H1 (cell line): ENCODE data around the gene ZDHHC22. TPM values are rescaled to one million over a fixed set of nuclear protein-coding genes. Genes with fewer than 3 reads are reported as not detected.

Source experiments
- CTCF ChIA-PET: fragments of 300-600 bp; sonication (Branson Sonifier 250); formaldehyde crosslinking; loops from one replicate; lab custom pipeline; 2021; ENCODE audit not compliant: partially characterized antibody; lab: Charles Lee
- POLR2A ChIA-PET: fragments of 300-600 bp; sonication (Branson Sonifier 250); formaldehyde crosslinking; loops from one replicate; lab custom pipeline; 2021; ENCODE audit warnings: inconsistent platforms; ENCODE audit not compliant: partially characterized antibody; lab: Charles Lee
- DNase-seq, 2 experiments: peaks; one replicate each; pipeline versions ENCODE4 v3.0.0 to v3.0.0-alpha.2; 2010 to 2022; ENCODE audit warnings: low spot score in 2 of 2, low read depth in 1 of 2, mixed read lengths in 1 of 2
- FAIRE-seq: peaks from 2 replicates; lab custom pipeline; 2011; peaks lifted over from hg19 to GRCh38; lab: Jason Lieb, UNC
- H2AFZ ChIP-seq: 2 replicates; pipeline ENCODE4 v1.8.1; 2012; ENCODE audit warnings: low read length, inconsistent platforms
- H2AK5ac ChIP-seq: 2 replicates; pipeline ENCODE4 v1.6.1; 2013; ENCODE audit warnings: low read depth, low read length
- H2BK120ac ChIP-seq: replicated peaks from 2 replicates; pipeline ENCODE3; 2013; ENCODE audit warnings: low read depth, low read length, inconsistent platforms
- H2BK12ac ChIP-seq: 2 replicates; pipeline ENCODE4 v1.6.1; 2013; ENCODE audit warnings: low read depth, low read length
- H2BK15ac ChIP-seq: 2 replicates; pipeline ENCODE4 v1.6.1; 2013; ENCODE audit warnings: low read length
- H2BK20ac ChIP-seq: 2 replicates; pipeline ENCODE4 v1.6.1; 2013; ENCODE audit warnings: low read length
- H2BK5ac ChIP-seq: 2 replicates; pipeline ENCODE4 v1.6.1; 2013; ENCODE audit warnings: low read depth, low read length
- H3K14ac ChIP-seq: 2 replicates; pipeline ENCODE4 v1.6.1; 2013; ENCODE audit warnings: inconsistent platforms; ENCODE audit not compliant: insufficient read length
- H3K18ac ChIP-seq: 2 replicates; pipeline ENCODE4 v1.6.1; 2013; ENCODE audit warnings: low read length; ENCODE audit errors: extremely low read depth
- H3K23ac ChIP-seq: 2 replicates; pipeline ENCODE4 v1.6.1; 2013; ENCODE audit warnings: inconsistent platforms; ENCODE audit not compliant: insufficient read length
- H3K23me2 ChIP-seq: 2 replicates; pipeline ENCODE4 v1.6.1; 2013; ENCODE audit warnings: low read depth, low read length
- H3K27ac ChIP-seq: 2 replicates; pipeline ENCODE4 v1.6.1; 2011; ENCODE audit warnings: low read depth, low read length, inconsistent platforms
- H3K27me3 ChIP-seq, 4 experiments: replicated peaks in 1 of 4; 1 replicate in 1 of 4; 2 replicates in 3 of 4; pipeline versions ENCODE4 v1.6.1 to v1.8.1; 2011 to 2013; ENCODE audit warnings: low read length in 3 of 4, mild to moderate bottlenecking in 3 of 4, inconsistent platforms in 2 of 4, mixed read lengths in 2 of 4, moderate library complexity in 1 of 4; ENCODE audit not compliant: control insufficient read depth in 3 of 4, insufficient read depth in 3 of 4; ENCODE audit errors: extremely low read depth in 1 of 4
- H3K36me3 ChIP-seq, 4 experiments: 2 replicates each; pipeline versions ENCODE4 v1.6.1 to v1.8.1; 2011 to 2013; ENCODE audit warnings: mild to moderate bottlenecking in 4 of 4, low read length in 3 of 4, moderate library complexity in 2 of 4, control low read depth in 1 of 4, inconsistent platforms in 1 of 4; ENCODE audit not compliant: insufficient read depth in 4 of 4, control insufficient read depth in 2 of 4
- H3K4ac ChIP-seq: replicated peaks from 2 replicates; pipeline ENCODE3; 2013; ENCODE audit warnings: low read length, low read depth, mixed read lengths, inconsistent platforms; ENCODE audit not compliant: insufficient read length
- H3K4me1 ChIP-seq, 4 experiments: replicated peaks in 1 of 4; 1 replicate in 1 of 4; 2 replicates in 3 of 4; pipeline versions ENCODE4 v1.6.1 to v1.8.1; 2011 to 2013; ENCODE audit warnings: low read length in 3 of 4, inconsistent platforms in 2 of 4, mixed read lengths in 1 of 4; ENCODE audit not compliant: insufficient read depth in 4 of 4, control insufficient read depth in 3 of 4
- H3K4me2 ChIP-seq, 2 experiments: 2 replicates each; pipeline versions ENCODE4 v1.6.1 to v1.8.1; 2011 to 2013; ENCODE audit warnings: low read depth in 2 of 2, low read length in 2 of 2, control low read depth in 1 of 2, inconsistent platforms in 1 of 2, mild to moderate bottlenecking in 1 of 2; ENCODE audit not compliant: insufficient read depth in 1 of 2
- H3K4me3 ChIP-seq, 4 experiments: fragments of 200-600, 300-600 bp in 1 of 4; sonication (generic), shearing (Covaris generic), sonication (Bioruptor Twin) in 1 of 4; 2 replicates each; pipeline versions ENCODE4 v1.5.1 to v1.8.1; 2011 to 2016; ENCODE audit warnings: low read length in 4 of 4, low read depth in 3 of 4, control low read depth in 2 of 4, inconsistent platforms in 2 of 4, mild to moderate bottlenecking in 2 of 4, mixed read lengths in 1 of 4, moderate library complexity in 1 of 4; ENCODE audit not compliant: insufficient read depth in 2 of 4; ENCODE audit errors: extremely low read depth in 1 of 4
- H3K56ac ChIP-seq: replicated peaks from 2 replicates; pipeline ENCODE3; 2013; ENCODE audit warnings: low read depth, mild to moderate bottlenecking, mixed read lengths, low read length, inconsistent platforms; ENCODE audit not compliant: insufficient read length
- H3K79me1 ChIP-seq: 2 replicates; pipeline ENCODE4 v1.6.1; 2013; ENCODE audit warnings: low read depth, low read length, control low read depth
- H3K79me2 ChIP-seq, 2 experiments: 2 replicates each; pipeline versions ENCODE4 v1.6.1 to v1.8.1; 2012 to 2013; ENCODE audit warnings: low read length in 2 of 2, mild to moderate bottlenecking in 2 of 2, inconsistent platforms in 1 of 2; ENCODE audit not compliant: insufficient read depth in 2 of 2, control insufficient read depth in 1 of 2
- H3K9ac ChIP-seq, 4 experiments: replicated peaks in 1 of 4; 1 replicate in 1 of 4; 2 replicates in 3 of 4; pipeline versions ENCODE4 v1.6.1 to v1.8.1; 2011 to 2013; ENCODE audit warnings: low read depth in 3 of 4, low read length in 3 of 4, control low read depth in 2 of 4, mild to moderate bottlenecking in 2 of 4, moderate library complexity in 2 of 4, inconsistent platforms in 1 of 4; ENCODE audit errors: extremely low read depth in 1 of 4
- H3K9me3 ChIP-seq, 2 experiments: 2 replicates each; pipeline versions ENCODE4 v1.6.1 to v1.8.1; 2012 to 2013; ENCODE audit warnings: mild to moderate bottlenecking in 2 of 2, moderate library complexity in 2 of 2, control low read depth in 1 of 2, inconsistent platforms in 1 of 2, low read depth in 1 of 2, low read length in 1 of 2, mixed read lengths in 1 of 2; ENCODE audit not compliant: insufficient read depth in 2 of 2
- H4K20me1 ChIP-seq, 2 experiments: replicated peaks in 1 of 2; 2 replicates each; pipeline versions ENCODE3 to v1.8.1; 2011 to 2013; ENCODE audit warnings: inconsistent platforms in 2 of 2, low read length in 2 of 2, mild to moderate bottlenecking in 1 of 2; ENCODE audit not compliant: insufficient read depth in 2 of 2, control insufficient read depth in 1 of 2
- H4K5ac ChIP-seq: 2 replicates; pipeline ENCODE4 v1.6.1; 2013; ENCODE audit warnings: low read length, low read depth, mixed read lengths, inconsistent platforms; ENCODE audit not compliant: insufficient read length
- H4K8ac ChIP-seq: 2 replicates; pipeline ENCODE4 v1.8.0; 2013; ENCODE audit warnings: mild to moderate bottlenecking, moderate library complexity, low read length, inconsistent platforms; ENCODE audit not compliant: insufficient read depth; ENCODE audit errors: extremely low read depth
- H4K91ac ChIP-seq: replicated peaks from 2 replicates; pipeline ENCODE3; 2013; ENCODE audit warnings: low read length, mixed read lengths, inconsistent platforms; ENCODE audit not compliant: insufficient read length
- SIX5 ChIP-seq: IDR thresholded peaks from 2 replicates; pipeline ENCODE4 v1.6.1; 2011; ENCODE audit warnings: mild to moderate bottlenecking, low read depth, low read length
- SP1 ChIP-seq: IDR thresholded peaks from 2 replicates; pipeline ENCODE4 v1.6.1; 2011; ENCODE audit warnings: low read depth, low read length
- TEAD4 ChIP-seq: IDR thresholded peaks from 2 replicates; pipeline ENCODE4 v1.6.1; 2012; ENCODE audit warnings: low read depth, low read length, inconsistent platforms, mixed read lengths
- WGBS, 2 experiments: shearing (Covaris generic) in 1 of 2; methylation state at CpG; one replicate each; pipeline versions ENCODE4 v1.1.6 to v1.1.7; 2013 to 2015; ENCODE audit warnings: low lambda C conversion rate in 2 of 2, mixed read lengths in 2 of 2, inconsistent platforms in 1 of 2, low coverage in 1 of 2, missing lambda C conversion rate in 1 of 2; ENCODE audit not compliant: insufficient replicate concordance in 2 of 2, insufficient coverage in 1 of 2, insufficient read length in 1 of 2; ENCODE audit errors: extremely low coverage in 1 of 2, missing lambda C conversion rate in 1 of 2; 5-methylcytosine and 5-hydroxymethylcytosine counted together
- polyA plus RNA-seq, 7 experiments: library from polyadenylated mRNA; depleted of rRNA in 3 of 7; stranded (reverse) in 5 of 7; unstranded in 2 of 7; fragments of >200 nt in 5 of 7; fragments of 200-250 nt in 2 of 7; gene quantifications; 1 replicate in 5 of 7; 2 replicates in 1 of 7; 4 replicates in 1 of 7; pipeline versions ENCODE4 v1.2.1 to v1.2.3, GENCODE V29; 2011 to 2013; ENCODE audit warnings: missing spikeins in 2 of 7, mixed read lengths in 2 of 7
- total RNA-seq: library from RNA; stranded (reverse); fragmentation: NEBNext Ultra II Directional; extraction: Animal tissue kit (Norgen Biotek cat#: 25700); gene quantifications from 2 replicates; pipeline ENCODE4 v1.2.1, GENCODE V29; 2021
- TF ChIP-seq, protein P1 (sequence below): IDR thresholded peaks from 2 replicates; pipeline ENCODE4 v1.6.1; 2011; ENCODE audit warnings: low read length, improper control_type of control experiment

Gene ZDHHC22
- total and polyA plus RNA-seq, 2 of the 8 experiments (the other 6 are each of a cell fraction or from before 2014, with no cell fraction given), result 23.8 to 55.2 TPM

GRCh38 chr14:77131206-77131605 is 10.4 kb downstream of the ZDHHC22 start:
- Histone ChIP-seq H3K9ac (no peak overlapping the region), H3K36me3 (peaks cover 0 to 8% (median 3%) of the 10 kb centered on the region in 4 experiments; a peak in 6 of 8 replicates), H2BK15ac (no peak overlapping the region), H4K5ac (no peak overlapping the region), H2BK20ac (no peak overlapping the region), H3K4me3 (no peak overlapping the region), H3K14ac (no peak overlapping the region), H3K79me1 (peaks cover 4% of the 10 kb centered on the region; the same call in 1 of the 2 replicates), H2BK120ac (no peak overlapping the region), H3K27me3 (no peaks in the 10 kb centered on the region), H3K23ac (no peak overlapping the region), H3K56ac (no peak overlapping the region), H3K18ac (no peak overlapping the region), H3K9me3 (no peaks in the 10 kb centered on the region), H4K91ac (no peak overlapping the region), H4K20me1 (peaks cover 4 to 21% of the 10 kb centered on the region in 2 experiments), H3K23me2 (no peaks in the 10 kb centered on the region; the same call in 1 of the 2 replicates), H2BK12ac (no peak overlapping the region), H3K27ac (no peak overlapping the region), H3K4ac (no peak overlapping the region), H4K8ac (no peak overlapping the region), H3K79me2 (no peaks in the 10 kb centered on the region), H2AFZ (no peak overlapping the region), H3K4me2 (no peak overlapping the region), H2AK5ac (no peak overlapping the region), H2BK5ac (no peak overlapping the region), H3K4me1 (0 out of 7 replicates have a peak, but pooled peaks cover 0 to 4% (median 1%) of the 10 kb centered on the region in 4 experiments)
- POLR2A ChIA-PET, result interaction anchor here (0.6 to 1.0 kb wide), 2 partner anchors 15 to 72 kb away, joined by 3 to 4 read pairs; no protein-coding TSS in a partner anchor
- 93% methylated on average over 2 of the region's 2 CpGs; no CpG with 5 or more reads in 1 of the 2 experiments for WGBS, 2 experiments
- no peak for DNase-seq
- TF ChIP-seq SP1 (no peak), SIX5 (no peak), TEAD4 (no peak)
- TF ChIP-seq, protein P1, sequence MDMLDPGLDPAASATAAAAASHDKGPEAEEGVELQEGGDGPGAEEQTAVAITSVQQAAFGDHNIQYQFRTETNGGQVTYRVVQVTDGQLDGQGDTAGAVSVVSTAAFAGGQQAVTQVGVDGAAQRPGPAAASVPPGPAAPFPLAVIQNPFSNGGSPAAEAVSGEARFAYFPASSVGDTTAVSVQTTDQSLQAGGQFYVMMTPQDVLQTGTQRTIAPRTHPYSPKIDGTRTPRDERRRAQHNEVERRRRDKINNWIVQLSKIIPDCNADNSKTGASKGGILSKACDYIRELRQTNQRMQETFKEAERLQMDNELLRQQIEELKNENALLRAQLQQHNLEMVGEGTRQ, result no peak
- CTCF ChIA-PET, result interaction anchor here (0.7 to 56.8 kb wide), 8 partner anchors 2 to 257 kb away, joined by 3 to 1490 read pairs (median 5); partner anchors contain the start of genes CIPC and ZDHHC22
- FAIRE-seq, result no peak
